SH-SY5Y (cell line): ENCODE measurements around the gene GPC1.

ENCODE experiments used
- GATA2 ChIP-seq: IDR thresholded peaks from 2 replicates; pipeline ENCODE4 v1.6.1; 2011; ENCODE audit warnings: mild to moderate bottlenecking, low read depth, low read length
- GATA3 ChIP-seq: IDR thresholded peaks from 2 replicates; pipeline ENCODE4 v1.6.1; 2011; ENCODE audit warnings: low read depth, mild to moderate bottlenecking, low read length, moderate library complexity

Gene GPC1

GRCh38 chr2:240455272-240455646 lies 19.8 kb downstream of the GPC1 start:
- TF ChIP-seq GATA2: no peak
- TF ChIP-seq GATA3: no peak

GRCh38 chr2:240455647-240456446 lies 20.4 kb downstream of the GPC1 start:
- TF ChIP-seq GATA2 (no peak), GATA3 (no peak)

DNA sequence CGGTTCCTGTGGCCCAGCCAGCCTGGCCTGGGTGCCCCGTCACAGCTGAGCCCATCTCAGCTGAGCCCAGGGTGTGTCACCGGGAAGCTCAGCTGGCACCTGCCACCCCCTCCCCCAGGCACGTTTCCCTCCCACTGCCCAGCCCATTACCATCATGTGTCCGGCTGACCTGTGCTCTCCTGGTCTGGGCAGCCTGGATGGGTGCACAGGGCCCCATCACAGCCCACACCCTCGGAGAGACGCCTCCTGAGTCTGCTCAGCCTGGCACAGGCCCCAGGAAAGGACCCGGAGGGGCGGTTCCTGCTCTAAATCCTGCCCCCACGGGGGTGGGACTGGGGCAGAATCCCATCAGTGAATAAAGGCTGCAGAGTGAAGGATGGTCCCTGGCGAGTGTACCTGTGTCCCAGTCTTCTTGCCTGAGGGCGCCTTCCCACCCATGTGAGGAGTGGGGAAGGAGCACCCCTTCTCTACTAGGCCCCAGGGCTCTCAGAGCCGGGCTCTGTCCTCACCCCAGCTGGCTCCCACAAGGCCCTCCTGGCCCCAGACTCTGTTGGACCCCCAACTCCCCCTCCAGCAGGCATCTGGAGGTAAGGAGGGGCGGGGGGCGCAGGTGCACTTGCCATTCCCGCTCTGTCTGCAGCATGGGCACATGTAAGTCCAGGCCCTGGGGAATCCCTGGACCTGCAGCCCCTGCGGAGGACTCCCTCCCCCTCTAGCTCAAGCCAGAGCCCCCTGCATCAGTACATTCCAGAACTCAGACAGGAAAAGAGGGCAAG lies 21.2 kb downstream of the GPC1 start:
- TF ChIP-seq GATA2 (no peak), GATA3 (no peak)

- TF ChIP-seq GATA3: no peak
- TF ChIP-seq GATA2: no peak
Observed at GRCh38 chr2:240457223-240458043, 22.0 kb downstream of the GPC1 start.

- TF ChIP-seq GATA3: no peak
- TF ChIP-seq GATA2: no peak
Observed at GRCh38 chr2:240458044-240458899, 22.8 kb downstream of the GPC1 start.

- TF ChIP-seq GATA3 (no peak), GATA2 (no peak)
Observed at GRCh38 chr2:240458900-240459391, 23.5 kb downstream of the GPC1 start.

DNA sequence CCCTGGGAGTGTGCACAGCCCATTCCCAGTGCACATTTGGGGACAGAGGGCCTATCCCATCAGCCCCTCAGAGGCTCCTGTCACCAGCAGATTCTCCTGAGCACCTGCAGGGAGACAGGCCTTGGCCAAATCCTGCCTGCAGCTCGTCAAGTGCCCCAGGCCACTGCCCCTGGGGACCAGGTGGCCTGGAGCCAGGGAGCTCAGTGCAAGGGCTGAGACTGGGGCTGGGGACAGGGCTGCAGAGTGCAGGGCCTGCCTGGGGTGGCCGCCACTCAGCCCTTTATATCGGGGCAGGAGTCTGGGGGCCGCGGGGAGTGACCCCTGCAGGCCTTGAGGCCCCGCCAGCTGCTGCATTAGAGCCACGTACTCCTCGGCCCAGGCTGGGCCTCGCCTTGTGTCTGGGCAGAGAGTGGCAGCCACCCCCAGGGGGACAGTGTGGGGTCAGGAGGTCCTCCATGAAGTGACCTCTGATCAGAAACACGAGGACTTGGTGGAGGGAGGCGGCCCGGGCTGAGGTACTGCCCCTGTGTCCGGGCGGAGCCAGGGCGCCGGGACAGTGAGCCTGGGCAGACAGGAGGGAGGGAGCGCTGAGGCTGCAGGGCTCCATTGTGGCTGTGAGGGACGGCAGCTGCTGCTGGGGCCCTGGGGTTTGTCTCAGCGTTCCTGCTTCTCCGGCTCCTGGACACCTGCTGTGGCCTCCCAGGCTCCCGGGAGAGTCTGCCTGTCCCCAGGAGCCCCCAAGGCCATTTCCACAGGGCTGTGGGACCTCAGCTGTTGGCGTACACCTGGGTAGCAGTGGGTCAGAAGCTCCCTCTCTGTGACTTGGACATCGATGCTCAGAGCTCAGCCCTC lies 24.2 kb downstream of the GPC1 start:
- TF ChIP-seq GATA2: no peak
- no peak for TF ChIP-seq GATA3

- TF ChIP-seq GATA3 (no peak), GATA2 (no peak)
Observed at GRCh38 chr2:240460253-240460711, 24.8 kb downstream of the GPC1 start.

- TF ChIP-seq GATA3 (no peak), GATA2 (no peak)
Observed at GRCh38 chr2:240460781-240461431, 25.4 kb downstream of the GPC1 start.

- TF ChIP-seq GATA2 (no peak), GATA3 (no peak)
Observed at GRCh38 chr2:240461471-240462072, 26.1 kb downstream of the GPC1 start.

- no peak for TF ChIP-seq GATA2
- no peak for TF ChIP-seq GATA3
Observed at GRCh38 chr2:240462073-240462706, 26.7 kb downstream of the GPC1 start.
